GM18867 (cell line): ENCODE results near the gene TRPV6.

Source experiments
- ATAC-seq: cut with Tn5 transposase; IDR thresholded peaks from one replicate; pipeline ENCODE4 v1.9.1; 2021; ENCODE audit warnings: mild to moderate bottlenecking, moderate library complexity; ENCODE audit not compliant: unreplicated experiment

TRPV6 gene

DNA sequence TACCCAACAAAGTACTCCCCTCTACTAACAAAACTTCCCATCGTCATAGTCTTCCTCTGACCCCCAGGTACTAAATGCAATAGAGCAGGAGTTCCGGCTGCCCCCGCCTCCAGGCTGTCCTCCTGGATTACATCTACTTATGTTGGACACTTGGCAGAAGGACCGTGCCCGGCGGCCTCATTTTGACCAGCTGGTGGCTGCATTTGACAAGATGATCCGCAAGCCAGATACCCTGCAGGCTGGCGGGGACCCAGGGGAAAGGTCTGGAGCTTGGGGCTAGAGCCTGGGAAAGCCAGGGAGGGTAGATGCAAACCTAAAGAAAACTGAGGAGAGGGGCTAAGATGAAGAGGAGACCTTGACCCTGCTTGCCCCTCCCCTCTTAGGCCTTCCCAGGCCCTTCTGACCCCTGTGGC, 15.4 kb downstream of the TRPV6 start:
- ATAC-seq: no peak

GRCh38 chr7:142869434-142869833, 16.1 kb downstream of the TRPV6 start:
- ATAC-seq: no peak

- no peak for ATAC-seq
These were observed 16.5 kb downstream of the TRPV6 start for GRCh38 chr7:142868986-142869415.

GRCh38 chr7:142868188-142868985, 17.2 kb downstream of the TRPV6 start:
- ATAC-seq: no peak

- no peak for ATAC-seq
These were observed 18.0 kb downstream of the TRPV6 start for GRCh38 chr7:142867398-142868187.

- ATAC-seq: no peak
These were observed 18.5 kb downstream of the TRPV6 start for GRCh38 chr7:142867097-142867378.

DNA sequence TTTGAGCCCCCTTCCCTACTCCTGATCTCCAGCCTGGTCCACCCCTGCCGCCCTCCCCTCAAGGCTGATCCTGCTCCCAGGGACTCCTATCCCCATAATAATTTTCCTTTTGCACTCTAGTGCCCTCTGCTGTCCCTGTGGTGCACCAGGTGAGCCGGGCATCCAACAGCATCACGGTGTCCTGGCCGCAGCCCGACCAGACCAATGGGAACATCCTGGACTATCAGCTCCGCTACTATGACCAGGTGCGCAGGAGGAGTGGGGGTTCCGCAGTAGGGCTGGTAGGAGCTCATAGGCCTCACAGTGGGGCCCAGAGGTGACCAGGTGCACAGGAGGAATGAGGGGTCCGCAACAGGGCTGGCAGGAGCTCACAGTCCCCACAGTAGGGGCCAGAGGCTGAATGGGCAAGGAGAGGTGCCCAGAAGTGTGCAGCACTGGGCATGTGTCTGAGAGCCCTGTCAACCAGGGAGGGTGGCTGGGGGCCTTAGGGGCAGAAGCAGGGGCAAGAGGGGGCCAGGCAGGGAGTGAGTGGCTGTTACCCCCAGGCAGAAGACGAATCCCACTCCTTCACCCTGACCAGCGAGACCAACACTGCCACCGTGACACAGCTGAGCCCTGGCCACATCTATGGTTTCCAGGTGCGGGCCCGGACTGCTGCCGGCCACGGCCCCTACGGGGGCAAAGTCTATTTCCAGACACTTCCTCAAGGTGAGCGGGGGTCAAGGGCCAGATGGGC, 19.0 kb downstream of the TRPV6 start:
- no peak for ATAC-seq

DNA sequence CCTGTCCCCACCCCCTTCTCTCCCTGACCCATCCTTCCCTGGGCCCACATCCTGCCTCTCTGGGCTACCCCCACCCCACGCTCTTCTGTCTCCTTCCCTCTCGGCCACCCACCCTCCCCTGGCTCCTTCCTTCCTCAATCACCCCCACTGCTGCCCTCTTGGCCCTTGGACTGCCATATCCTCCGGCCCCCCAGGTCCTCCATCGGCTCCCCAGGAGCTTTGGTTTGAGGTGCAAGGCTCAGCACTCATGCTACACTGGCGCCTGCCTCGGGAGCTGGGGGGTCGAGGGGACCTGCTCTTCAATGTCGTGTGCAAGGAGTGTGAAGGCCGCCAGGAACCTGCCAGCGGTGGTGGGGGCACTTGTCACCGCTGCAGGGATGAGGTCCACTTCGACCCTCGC, 19.8 kb downstream of the TRPV6 start:
- no peak for ATAC-seq

- ATAC-seq: no peak
These were observed 20.4 kb downstream of the TRPV6 start for GRCh38 chr7:142864980-142865747.

GRCh38 chr7:142863891-142864685, 21.5 kb downstream of the TRPV6 start:
- ATAC-seq: no peak

- ATAC-seq: no peak
These were observed 22.7 kb downstream of the TRPV6 start for GRCh38 chr7:142862786-142863400.

GRCh38 chr7:142862351-142862750, 23.2 kb downstream of the TRPV6 start:
- no peak for ATAC-seq

DNA sequence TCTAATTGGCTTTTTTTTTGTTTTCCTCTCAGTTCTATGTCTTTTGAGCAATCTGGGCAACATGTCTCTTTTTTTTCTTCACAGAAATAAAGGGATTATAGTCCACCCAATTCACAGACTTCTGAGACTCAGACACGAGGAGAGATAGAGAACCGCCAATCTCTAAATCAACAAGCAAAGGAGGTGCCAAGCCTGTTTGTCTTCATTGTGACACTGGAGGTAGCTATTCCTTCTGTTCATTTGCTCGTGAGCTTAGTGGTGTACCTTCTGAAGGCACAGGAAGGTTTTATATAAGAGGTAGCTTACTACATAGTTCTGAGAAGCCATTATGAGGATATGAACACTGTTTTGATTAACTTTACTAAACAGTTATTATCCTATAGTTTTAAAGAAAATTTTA, 24.6 kb downstream of the TRPV6 start:
- ATAC-seq: no peak

- ATAC-seq: no peak
These were observed 25.7 kb downstream of the TRPV6 start for GRCh38 chr7:142859829-142860228.

- no peak for ATAC-seq
These were observed 26.1 kb downstream of the TRPV6 start for GRCh38 chr7:142859411-142859810.

DNA sequence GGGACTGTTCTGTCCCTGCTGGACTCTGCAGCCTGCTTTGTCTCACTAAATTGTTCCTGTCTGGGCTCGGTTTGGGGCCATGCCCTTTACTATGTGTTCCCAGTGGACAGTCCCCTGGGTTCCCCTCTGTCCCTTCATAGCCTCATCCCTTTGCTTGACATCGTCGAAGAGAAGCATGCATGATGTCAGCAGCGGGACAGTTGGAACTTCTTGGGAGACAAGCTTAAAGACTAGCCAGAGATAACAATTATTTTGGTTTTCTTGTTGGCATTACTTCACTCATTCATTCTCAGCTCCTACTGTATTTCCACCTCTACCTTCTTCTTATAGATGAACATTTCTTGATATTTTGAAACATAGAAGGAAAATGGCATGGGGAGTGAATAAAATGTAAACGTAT, 27.9 kb downstream of the TRPV6 start:
- no peak for ATAC-seq

GRCh38 chr7:142856565-142857245, 28.8 kb downstream of the TRPV6 start:
- no peak for ATAC-seq

DNA sequence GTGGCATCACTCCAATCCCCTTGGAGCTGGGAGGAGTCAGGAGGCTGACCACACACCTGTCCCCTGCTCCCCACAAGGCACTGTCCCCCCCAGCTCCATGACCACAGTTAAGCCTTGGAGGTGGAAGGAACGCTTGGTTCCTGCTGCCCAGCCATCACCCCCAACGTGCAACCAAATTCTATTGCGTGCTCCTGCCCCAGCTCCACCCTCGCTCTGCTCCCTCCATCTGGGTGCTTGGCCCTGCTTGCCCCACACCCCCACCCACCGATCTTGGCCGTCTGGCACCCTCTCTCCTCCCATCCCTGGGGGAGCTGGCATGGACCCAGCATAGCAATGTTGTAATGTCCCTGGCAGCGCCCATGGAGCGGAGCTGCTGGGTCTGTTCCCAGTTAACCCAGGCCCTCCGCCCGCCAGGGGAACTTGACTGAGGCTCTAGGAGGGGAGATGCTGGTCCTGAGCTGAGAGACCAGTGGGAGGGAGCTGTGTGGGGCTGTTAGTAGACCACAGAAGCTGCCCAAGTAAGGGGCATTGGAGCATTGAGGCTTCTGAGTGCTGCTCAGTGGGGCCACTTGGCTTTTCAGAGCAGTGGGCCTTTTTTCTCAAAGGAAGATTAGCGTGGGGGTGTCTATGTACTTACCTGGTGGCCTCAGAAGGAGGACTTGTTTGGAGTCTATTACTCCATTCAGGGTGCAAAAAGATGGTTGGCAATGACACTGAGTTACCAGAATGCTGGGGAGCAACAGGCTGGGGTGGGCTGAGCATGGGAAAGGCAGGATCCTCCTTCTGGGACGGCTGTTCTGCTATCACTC, 29.6 kb downstream of the TRPV6 start:
- no peak for ATAC-seq
